ENCODE data around the gene TSSK6.
"Not testable (repeated sequence)": the region's sequence is repeated elsewhere in the genome, so short reads cannot be mapped to it uniquely, and the experiment has no call there.

DNA sequence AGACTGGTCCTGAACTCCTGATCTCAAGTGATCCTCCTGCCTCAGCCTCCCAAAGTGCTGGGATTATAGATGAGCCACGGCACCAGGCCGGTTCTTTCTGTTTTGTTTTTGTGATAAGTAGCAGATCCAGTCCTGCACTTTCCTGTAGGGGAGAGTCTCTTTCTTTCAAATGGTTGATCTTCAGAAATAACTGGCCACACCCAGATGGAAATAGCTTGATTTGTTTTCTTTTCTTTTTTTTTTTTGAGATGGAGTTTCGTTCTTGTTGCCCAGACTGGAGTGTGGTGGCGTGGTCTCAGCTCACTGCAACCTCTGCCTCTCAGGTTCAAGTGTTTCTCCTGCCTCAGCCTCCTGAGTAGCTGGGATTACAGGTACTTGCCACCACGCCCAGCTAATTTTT is 43.2 kb downstream of the TSSK6 start:
- TF ChIP-seq, protein P1, sequence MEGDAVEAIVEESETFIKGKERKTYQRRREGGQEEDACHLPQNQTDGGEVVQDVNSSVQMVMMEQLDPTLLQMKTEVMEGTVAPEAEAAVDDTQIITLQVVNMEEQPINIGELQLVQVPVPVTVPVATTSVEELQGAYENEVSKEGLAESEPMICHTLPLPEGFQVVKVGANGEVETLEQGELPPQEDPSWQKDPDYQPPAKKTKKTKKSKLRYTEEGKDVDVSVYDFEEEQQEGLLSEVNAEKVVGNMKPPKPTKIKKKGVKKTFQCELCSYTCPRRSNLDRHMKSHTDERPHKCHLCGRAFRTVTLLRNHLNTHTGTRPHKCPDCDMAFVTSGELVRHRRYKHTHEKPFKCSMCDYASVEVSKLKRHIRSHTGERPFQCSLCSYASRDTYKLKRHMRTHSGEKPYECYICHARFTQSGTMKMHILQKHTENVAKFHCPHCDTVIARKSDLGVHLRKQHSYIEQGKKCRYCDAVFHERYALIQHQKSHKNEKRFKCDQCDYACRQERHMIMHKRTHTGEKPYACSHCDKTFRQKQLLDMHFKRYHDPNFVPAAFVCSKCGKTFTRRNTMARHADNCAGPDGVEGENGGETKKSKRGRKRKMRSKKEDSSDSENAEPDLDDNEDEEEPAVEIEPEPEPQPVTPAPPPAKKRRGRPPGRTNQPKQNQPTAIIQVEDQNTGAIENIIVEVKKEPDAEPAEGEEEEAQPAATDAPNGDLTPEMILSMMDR (optimal IDR thresholded peaks at IDR 0.05 in 1 of 3, IDR thresholded peaks at IDR 0.05 in 1 of 3, conservative IDR thresholded peaks at IDR 0.05 in 1 of 3; ENCODE audit: extremely low read depth in 1 of 3, insufficient read depth in 2 of 3, low read length in 3 of 3): not testable (repeated sequence)
- TF ChIP-seq EZH2 (IDR thresholded peaks at IDR 0.05; ENCODE audit: low read length): not testable (repeated sequence)
